ENCODE results near the gene HOPX.
"Not testable (repeated sequence)": the region's sequence is repeated elsewhere in the genome, so short reads cannot be mapped to it uniquely, and the experiment has no call there.

HOPX gene

DNA sequence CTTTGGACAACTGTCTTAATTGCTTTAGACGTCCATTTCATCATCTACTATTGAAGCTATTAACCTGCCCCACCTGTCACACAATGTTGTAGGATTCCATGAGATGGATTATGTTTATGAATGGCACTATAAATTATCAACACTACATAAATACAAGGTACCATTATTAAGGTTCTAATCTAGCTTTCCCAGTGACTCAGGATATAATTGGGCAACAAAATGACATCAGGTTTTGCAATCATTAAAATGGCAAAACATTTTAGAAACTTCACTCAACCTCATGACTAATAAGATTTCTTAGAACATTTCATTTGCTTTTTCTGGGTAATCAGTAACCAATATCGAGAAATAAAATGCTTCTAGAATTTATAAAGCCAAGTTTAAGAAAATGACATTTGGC, 9.2 kb downstream of the HOPX start:
- H3K4me1 Mint-ChIP-seq: no peaks in the 10 kb centered on the region

DNA sequence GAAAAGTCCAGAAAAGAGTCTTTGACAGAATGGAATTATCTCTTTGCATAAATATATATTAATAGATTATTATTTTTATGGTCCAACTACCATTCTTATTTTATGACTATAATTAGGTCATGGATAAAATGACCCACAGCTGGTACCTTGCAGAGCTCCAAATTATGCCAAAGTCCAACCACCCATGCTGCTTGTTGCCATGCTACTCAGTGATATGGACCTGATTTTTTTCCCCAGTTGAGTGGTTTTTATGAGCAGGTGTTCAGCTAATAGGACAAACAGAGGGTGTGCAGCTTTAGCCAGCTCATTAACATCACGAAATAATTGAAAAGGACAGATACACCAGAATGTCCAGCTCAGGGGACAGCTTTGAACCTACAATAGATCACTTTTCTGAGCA, 9.7 kb downstream of the HOPX start:
- Mint-ChIP-seq H3K27ac (no peak overlapping the region), H3K27me3 (no peaks in the 10 kb centered on the region), H3K36me3 (no peaks in the 10 kb centered on the region), H3K4me3 (no peak overlapping the region), H3K4me1 (no peaks in the 10 kb centered on the region), H3K9me3 (no peaks in the 10 kb centered on the region)
- ATAC-seq: no peak

More for the DNA sequence above, 9.2 kb downstream of the HOPX start:
- Mint-ChIP-seq H3K36me3 (no peaks in the 10 kb centered on the region), H3K4me3 (no peak overlapping the region), H3K27ac (no peak overlapping the region), H3K9me3 (no peaks in the 10 kb centered on the region), H3K27me3 (no peaks in the 10 kb centered on the region)
- ATAC-seq: no peak

GRCh38 chr4:56668267-56668666, 12.8 kb downstream of the HOPX start:
- Mint-ChIP-seq H3K4me3 (no peak overlapping the region), H3K27ac (no peak overlapping the region), H3K27me3 (peaks cover 22% of the 10 kb centered on the region), H3K9me3 (no peaks in the 10 kb centered on the region), H3K36me3 (no peaks in the 10 kb centered on the region), H3K4me1 (no peaks in the 10 kb centered on the region)
- ATAC-seq: no peak

GRCh38 chr4:56667396-56667795, 13.7 kb downstream of the HOPX start:
- H3K4me3 Mint-ChIP-seq, H3K9me3 Mint-ChIP-seq, H3K4me1 Mint-ChIP-seq, H3K27ac Mint-ChIP-seq, H3K36me3 Mint-ChIP-seq, ATAC-seq: not testable (repeated sequence)
- H3K27me3 Mint-ChIP-seq: peaks cover 30% of the 10 kb centered on the region

DNA sequence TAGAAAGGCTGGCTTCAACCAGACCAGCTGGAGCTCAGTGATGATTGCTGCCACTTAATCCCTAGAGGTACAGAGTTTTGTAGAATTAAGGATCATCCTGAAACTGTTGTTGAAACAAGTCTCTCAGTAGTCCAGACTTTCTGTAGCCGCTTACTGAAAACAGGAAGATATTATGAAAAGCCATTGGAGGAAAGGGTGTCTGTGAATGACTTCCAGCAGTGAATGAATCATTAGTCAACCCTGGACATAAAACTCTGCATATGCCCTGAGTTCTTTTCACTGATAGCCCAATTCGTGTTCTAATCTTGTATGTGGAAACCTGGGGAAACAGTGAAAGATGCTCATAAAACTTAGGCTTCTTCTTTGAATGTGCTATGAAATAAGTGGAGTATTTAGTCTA, 14.8 kb downstream of the HOPX start:
- Mint-ChIP-seq H3K36me3 (no peaks in the 10 kb centered on the region), H3K27me3 (peaks cover 35% of the 10 kb centered on the region), H3K9me3 (no peaks in the 10 kb centered on the region), H3K27ac (no peak overlapping the region), H3K4me1 (no peaks in the 10 kb centered on the region), H3K4me3 (no peak overlapping the region)
- no peak for ATAC-seq

DNA sequence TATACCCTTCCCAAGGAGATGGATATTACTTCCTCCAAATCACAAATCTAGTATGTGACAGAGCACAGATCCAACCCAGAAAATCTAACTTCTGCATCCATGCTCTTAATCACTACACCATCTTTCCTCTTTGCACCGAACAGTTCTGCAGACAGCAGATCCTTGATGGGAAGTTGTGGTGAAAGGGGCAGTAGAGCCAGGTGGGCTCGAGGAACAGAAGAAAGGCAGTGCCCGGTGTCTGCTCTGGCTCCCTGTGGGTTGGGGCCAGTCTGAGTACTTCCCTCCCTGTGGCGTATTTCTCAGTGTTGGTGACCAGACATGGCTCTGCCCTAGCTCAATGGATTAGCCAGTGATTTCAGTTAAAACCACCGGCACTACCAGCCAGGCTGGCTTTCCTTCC, 15.3 kb downstream of the HOPX start:
- ATAC-seq: no peak
- no peak overlapping the region for H3K4me3 Mint-ChIP-seq
- H3K27ac Mint-ChIP-seq: no peak overlapping the region
- H3K27me3 Mint-ChIP-seq: peaks cover 40% of the 10 kb centered on the region
- H3K36me3 Mint-ChIP-seq: no peaks in the 10 kb centered on the region
- H3K4me1 Mint-ChIP-seq: no peaks in the 10 kb centered on the region
- no peaks in the 10 kb centered on the region for H3K9me3 Mint-ChIP-seq

GRCh38 chr4:56662782-56663468, 18.2 kb downstream of the HOPX start:
- no peak for ATAC-seq
- H3K27me3 Mint-ChIP-seq: peaks cover 60% of the 10 kb centered on the region
- no peaks in the 10 kb centered on the region for H3K36me3 Mint-ChIP-seq
- H3K9me3 Mint-ChIP-seq: no peaks in the 10 kb centered on the region
- no peaks in the 10 kb centered on the region for H3K4me1 Mint-ChIP-seq
- H3K27ac Mint-ChIP-seq: no peak overlapping the region
- no peak overlapping the region for H3K4me3 Mint-ChIP-seq

- Mint-ChIP-seq H3K27me3 (peaks cover 80% of the 10 kb centered on the region), H3K9me3 (no peaks in the 10 kb centered on the region)
- no peak for ATAC-seq
These were observed 21.1 kb downstream of the HOPX start for GRCh38 chr4:56659946-56660345.

DNA sequence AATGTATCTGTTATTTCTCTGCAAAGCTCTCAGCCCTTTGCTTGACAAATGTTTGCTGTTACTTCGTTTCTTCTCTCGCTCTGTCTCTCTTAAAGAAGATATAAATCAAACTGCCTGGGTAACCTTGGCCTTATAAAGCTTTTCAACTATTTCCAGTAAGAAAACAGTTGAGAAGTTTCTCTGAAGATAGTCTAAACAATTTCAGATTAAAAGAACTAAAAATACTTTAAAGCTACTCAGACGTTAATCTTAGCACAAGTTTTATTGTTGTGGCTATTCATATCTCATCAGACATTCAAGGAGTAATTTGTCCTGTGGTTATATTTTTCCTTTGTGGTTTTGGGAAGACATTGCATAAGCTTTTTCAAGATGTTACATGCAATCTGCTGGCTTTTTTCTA, 22.6 kb downstream of the HOPX start:
- Mint-ChIP-seq H3K36me3 (no peaks in the 10 kb centered on the region), H3K27me3 (peaks cover 72% of the 10 kb centered on the region), H3K27ac (no peak overlapping the region), H3K4me1 (peaks cover 23% of the 10 kb centered on the region), H3K4me3 (no peak overlapping the region), H3K9me3 (no peaks in the 10 kb centered on the region)
- no peak for ATAC-seq

More at GRCh38 chr4:56659946-56660345, 21.1 kb downstream of the HOPX start:
- Mint-ChIP-seq H3K36me3 (no peaks in the 10 kb centered on the region), H3K27ac (no peak overlapping the region), H3K4me1 (peaks cover 14% of the 10 kb centered on the region), H3K4me3 (no peak overlapping the region)

DNA sequence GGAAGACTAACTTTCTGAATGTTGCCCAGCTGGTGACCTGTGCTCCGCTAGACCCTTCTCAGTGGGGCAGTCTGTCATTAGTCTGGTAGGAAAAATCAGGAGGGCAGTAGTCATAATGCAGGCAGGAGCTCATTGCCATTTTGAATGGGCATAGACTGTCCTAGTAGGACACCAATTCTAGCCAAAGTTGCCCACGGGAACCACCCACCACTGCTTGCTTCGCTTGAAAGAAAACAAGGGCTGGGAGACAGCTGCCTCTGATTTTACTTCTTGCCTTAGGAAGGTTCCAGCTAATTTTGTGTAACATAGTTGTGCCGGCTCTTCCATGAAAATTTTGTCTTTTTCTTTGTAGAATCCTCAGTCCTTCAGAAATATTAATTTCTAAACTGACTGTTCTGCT, 23.3 kb downstream of the HOPX start:
- Mint-ChIP-seq H3K27me3 (peaks cover 65% of the 10 kb centered on the region), H3K9me3 (no peaks in the 10 kb centered on the region), H3K36me3 (no peaks in the 10 kb centered on the region), H3K4me1 (peaks cover 27% of the 10 kb centered on the region), H3K4me3 (no peak overlapping the region), H3K27ac (no peak overlapping the region)
- ATAC-seq: no peak

DNA sequence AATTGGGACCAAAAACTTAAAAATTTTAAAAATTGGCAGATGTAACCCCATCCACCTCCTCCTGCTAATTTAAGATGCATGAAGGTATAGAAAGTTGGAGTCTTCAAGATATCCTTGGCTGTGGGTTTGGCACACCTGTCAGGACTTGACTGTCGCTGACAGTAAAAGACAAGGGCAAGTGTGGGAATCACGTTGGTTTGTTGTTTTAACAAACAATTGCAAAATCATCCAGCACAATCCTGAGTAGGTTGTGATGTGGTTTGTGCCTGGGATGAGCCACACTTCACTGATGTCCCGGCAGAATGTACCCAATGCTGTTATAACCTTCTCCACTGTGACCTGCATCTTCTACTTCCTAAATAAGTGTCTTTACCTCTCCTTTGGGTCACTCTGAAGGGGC, 24.0 kb downstream of the HOPX start:
- Mint-ChIP-seq H3K27me3 (peaks cover 60% of the 10 kb centered on the region), H3K4me3 (no peak overlapping the region), H3K36me3 (no peaks in the 10 kb centered on the region), H3K27ac (no peak overlapping the region), H3K4me1 (peaks cover 27% of the 10 kb centered on the region), H3K9me3 (no peaks in the 10 kb centered on the region)
- no peak for ATAC-seq

- no peaks in the 10 kb centered on the region for H3K36me3 Mint-ChIP-seq
- no peaks in the 10 kb centered on the region for H3K9me3 Mint-ChIP-seq
- H3K27me3 Mint-ChIP-seq: peaks cover 56% of the 10 kb centered on the region
- H3K4me1 Mint-ChIP-seq: peaks cover 27% of the 10 kb centered on the region
- no peak overlapping the region for H3K27ac Mint-ChIP-seq
- peak; percentile 63 for ATAC-seq
- peak overlapping the region; percentile 77 for H3K4me3 Mint-ChIP-seq
These were observed 24.8 kb downstream of the HOPX start for GRCh38 chr4:56656346-56656643.

GRCh38 chr4:56655627-56656345, 25.3 kb downstream of the HOPX start:
- Mint-ChIP-seq H3K36me3 (no peaks in the 10 kb centered on the region), H3K4me1 (peaks cover 30% of the 10 kb centered on the region), H3K27me3 (peaks cover 51% of the 10 kb centered on the region), H3K27ac (peak overlapping the region; percentile 82), H3K9me3 (no peaks in the 10 kb centered on the region), H3K4me3 (peak overlapping the region; percentile 90)
- peak; percentile 60 for ATAC-seq

DNA sequence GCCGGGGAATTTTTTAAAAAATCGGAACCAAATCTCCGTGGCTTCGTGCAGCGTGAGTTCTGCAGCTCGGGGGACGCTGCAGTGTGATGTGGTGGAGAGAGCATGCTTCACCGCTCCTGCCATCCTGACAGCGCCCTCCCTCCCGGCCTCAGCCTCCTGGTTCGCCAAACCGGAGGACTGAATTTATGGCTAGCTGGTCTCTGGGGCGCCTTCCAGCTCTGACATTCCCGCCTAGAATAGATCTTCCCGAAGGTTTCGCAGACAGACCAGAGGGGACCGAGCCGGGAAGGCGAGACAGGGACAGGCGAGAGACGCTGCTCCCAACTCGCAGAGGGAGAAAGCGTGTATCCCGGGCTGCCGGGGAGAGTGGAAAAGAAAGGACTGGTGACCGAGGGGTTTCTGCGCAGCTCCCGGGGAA, 25.9 kb downstream of the HOPX start:
- H3K9me3 Mint-ChIP-seq: no peaks in the 10 kb centered on the region
- H3K4me1 Mint-ChIP-seq: peaks cover 36% of the 10 kb centered on the region
- H3K36me3 Mint-ChIP-seq: no peaks in the 10 kb centered on the region
- H3K27me3 Mint-ChIP-seq: peaks cover 48% of the 10 kb centered on the region
- H3K4me3 Mint-ChIP-seq: peak overlapping the region; percentile 90
- peak; percentile 65 for ATAC-seq
- H3K27ac Mint-ChIP-seq: peak overlapping the region; percentile 82

- no peak for ATAC-seq
- Mint-ChIP-seq H3K27ac (peak overlapping the region; percentile 82), H3K36me3 (no peaks in the 10 kb centered on the region), H3K27me3 (peaks cover 43% of the 10 kb centered on the region), H3K4me1 (peaks cover 45% of the 10 kb centered on the region), H3K4me3 (no peak overlapping the region), H3K9me3 (no peaks in the 10 kb centered on the region)
These were observed 26.9 kb downstream of the HOPX start for GRCh38 chr4:56654238-56654632.
